Keratinocyte (primary cell): ENCODE results near the gene SELENOS.

Experiments used
- CTCF ChIP-seq, 3 experiments: IDR thresholded peaks in 1 of 3; conservative IDR thresholded peaks in 1 of 3; optimal IDR thresholded peaks in 1 of 3; 2 replicates in 2 of 3; 3 replicates in 1 of 3; pipeline versions ENCODE3 to v1.5.1; 2011; ENCODE audit warnings: low read length in 3 of 3, mild to moderate bottlenecking in 3 of 3, moderate library complexity in 2 of 3, control low read depth in 1 of 3, inconsistent platforms in 1 of 3; ENCODE audit not compliant: insufficient read depth in 2 of 3; ENCODE audit errors: extremely low read depth in 1 of 3
- EZH2 ChIP-seq: IDR thresholded peaks from one replicate; pipeline ENCODE4 v1.6.1; 2012; ENCODE audit warnings: inconsistent platforms, mild to moderate bottlenecking, low read length, moderate library complexity

DNA sequence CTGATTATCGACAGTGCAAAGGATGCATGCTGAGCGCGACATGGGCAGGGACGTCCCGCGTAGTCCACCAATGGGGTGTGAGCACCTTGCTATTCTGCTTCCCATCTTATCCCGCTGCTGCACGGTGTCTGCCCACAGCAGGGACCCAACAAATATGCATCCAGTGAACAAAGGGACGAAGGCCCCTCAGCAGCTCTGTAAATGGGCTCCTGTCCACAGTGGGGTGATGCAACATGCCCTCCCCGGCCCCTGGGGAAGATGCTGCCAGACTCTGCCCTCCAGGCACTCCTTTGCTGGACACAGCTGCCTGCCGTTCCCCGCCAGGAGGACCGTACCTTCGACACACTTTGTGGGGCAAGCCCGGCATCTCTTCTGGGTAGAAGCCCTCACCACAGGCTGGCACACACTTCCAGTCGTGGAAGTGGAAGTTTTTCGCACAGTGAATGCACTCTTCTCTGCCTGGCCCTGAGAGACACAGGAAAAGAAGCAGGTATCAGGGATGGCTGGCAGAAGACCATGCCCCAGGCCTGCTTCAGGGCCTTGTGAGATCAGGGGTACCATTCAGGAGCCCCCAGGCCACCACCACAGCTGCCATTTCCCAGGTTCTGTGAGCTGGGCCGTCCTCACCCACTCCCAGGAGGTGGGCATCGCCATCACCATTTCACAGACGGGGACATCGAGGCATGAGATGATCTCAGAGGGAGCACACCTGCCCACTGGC, 35.9 kb upstream of the SELENOS start:
- no peak for TF ChIP-seq EZH2
- no peak for TF ChIP-seq CTCF (optimal IDR thresholded peaks at IDR 0.05 in 1 of 3, IDR thresholded peaks at IDR 0.05 in 1 of 3, conservative IDR thresholded peaks at IDR 0.05 in 1 of 3; ENCODE audit: extremely low read depth in 1 of 3, insufficient read depth in 2 of 3, low read length in 3 of 3)
